Skeletal muscle satellite cell (primary cell): ENCODE measurements around the gene XRCC2.

Source experiments
- H3K27me3 ChIP-seq: 2 replicates; pipeline ENCODE4 v1.7.0; 2013; ENCODE audit warnings: low read length; ENCODE audit not compliant: control insufficient read depth, insufficient read depth
- H3K36me3 ChIP-seq: 2 replicates; pipeline ENCODE4 v1.7.0; 2013; ENCODE audit warnings: mild to moderate bottlenecking, control low read depth, low read length; ENCODE audit not compliant: insufficient read depth
- H3K4me1 ChIP-seq: 2 replicates; pipeline ENCODE4 v1.7.0; 2013; ENCODE audit warnings: low read length; ENCODE audit not compliant: control insufficient read depth, insufficient read depth
- H3K4me2 ChIP-seq: 2 replicates; pipeline ENCODE4 v1.7.0; 2013; ENCODE audit warnings: mild to moderate bottlenecking, low read length
- H3K4me3 ChIP-seq: 2 replicates; pipeline ENCODE4 v1.7.0; 2013; ENCODE audit warnings: low read length
- H3K9ac ChIP-seq: 2 replicates; pipeline ENCODE4 v1.7.0; 2013; ENCODE audit warnings: mild to moderate bottlenecking, low read depth, low read length, moderate library complexity
- H3K9me3 ChIP-seq: replicated peaks from 2 replicates; pipeline ENCODE4 v1.7.0; 2013; ENCODE audit warnings: mild to moderate bottlenecking, control low read depth, low read length

XRCC2 gene

GRCh38 chr7:152677808-152678670 lies 2.1 kb upstream of the XRCC2 start:
- Histone ChIP-seq H3K27me3 (no peaks in the 10 kb centered on the region), H3K4me2 (no peak overlapping the region), H3K4me1 (peaks cover 9% of the 10 kb centered on the region), H3K9ac (no peak overlapping the region), H3K9me3 (no peaks in the 10 kb centered on the region), H3K36me3 (no peaks in the 10 kb centered on the region), H3K4me3 (no peak overlapping the region)

DNA sequence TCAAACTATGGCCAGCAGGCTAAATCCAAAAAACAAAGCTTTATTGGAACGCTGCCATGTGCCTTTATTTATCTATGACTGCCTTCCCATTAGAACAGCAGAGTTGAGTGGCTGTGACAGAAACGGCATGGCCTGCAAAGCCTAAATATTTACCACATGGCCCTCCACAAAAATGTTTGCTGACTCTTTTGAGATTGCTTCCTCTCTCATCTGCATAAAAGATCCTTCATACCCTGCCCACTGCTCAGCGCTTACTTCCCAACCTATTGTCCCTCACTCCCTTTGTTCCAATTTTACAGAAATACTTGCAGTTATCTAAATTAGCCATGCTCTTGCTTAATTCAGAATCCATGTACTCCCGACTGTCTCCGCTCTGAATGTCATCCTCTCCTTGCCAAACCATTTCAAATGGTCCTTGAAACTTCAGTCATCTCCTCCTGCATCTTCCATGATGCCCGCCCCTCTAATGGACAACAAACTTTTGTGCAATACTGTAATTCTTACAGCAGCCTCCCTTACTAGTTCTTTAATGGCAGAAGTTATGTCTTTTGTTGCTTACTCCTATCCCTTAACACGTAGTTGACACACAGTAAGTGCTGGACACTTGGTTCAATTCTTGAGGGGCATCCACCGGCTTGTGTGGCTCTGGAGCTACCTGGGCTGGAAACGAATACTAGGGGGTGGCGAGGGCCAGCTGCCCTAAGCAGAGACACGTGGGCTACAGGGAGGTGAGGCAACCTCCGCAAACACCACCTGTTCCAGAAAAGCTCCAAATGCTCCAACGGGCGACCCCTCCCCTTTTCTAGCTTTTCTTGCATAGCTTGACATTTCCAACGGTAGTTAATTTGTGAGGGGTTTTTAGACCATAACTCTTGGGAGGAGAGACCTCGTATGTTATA lies 832 bp downstream of the XRCC2 start:
- Histone ChIP-seq H3K4me2 (peak overlapping the region; percentile 96), H3K36me3 (no peaks in the 10 kb centered on the region), H3K9ac (peak overlapping the region; percentile 97), H3K27me3 (no peaks in the 10 kb centered on the region), H3K9me3 (no peaks in the 10 kb centered on the region), H3K4me3 (peak overlapping the region; percentile 98), H3K4me1 (peaks cover 9% of the 10 kb centered on the region)

GRCh38 chr7:152673897-152674296 lies 2.0 kb downstream of the XRCC2 start:
- Histone ChIP-seq H3K9me3 (no peaks in the 10 kb centered on the region), H3K4me3 (no peak overlapping the region), H3K4me2 (no peak overlapping the region), H3K27me3 (no peaks in the 10 kb centered on the region), H3K4me1 (peaks cover 9% of the 10 kb centered on the region), H3K36me3 (no peaks in the 10 kb centered on the region), H3K9ac (no peak overlapping the region)

DNA sequence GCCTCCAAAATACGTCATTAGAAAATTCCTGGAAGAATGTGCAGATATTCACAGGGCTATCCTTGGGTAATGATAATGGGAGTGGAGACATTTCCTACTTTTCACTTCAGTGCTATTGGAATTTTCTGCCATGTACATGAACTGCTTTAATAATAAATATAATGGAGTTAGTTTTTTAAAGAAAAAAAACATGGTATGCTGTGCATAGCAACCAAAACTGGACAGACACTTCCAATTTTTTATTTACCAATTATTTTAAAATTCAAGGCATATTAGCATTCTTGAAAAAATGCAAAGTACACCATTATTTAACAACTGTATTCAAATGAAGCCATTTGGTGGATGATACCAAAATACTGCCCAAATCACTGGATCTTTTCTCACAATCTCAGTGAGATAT lies 3.3 kb downstream of the XRCC2 start:
- Histone ChIP-seq H3K9me3 (no peaks in the 10 kb centered on the region), H3K4me2 (no peak overlapping the region), H3K4me1 (peaks cover 9% of the 10 kb centered on the region), H3K4me3 (no peak overlapping the region), H3K9ac (no peak overlapping the region), H3K36me3 (no peaks in the 10 kb centered on the region), H3K27me3 (no peaks in the 10 kb centered on the region)

DNA sequence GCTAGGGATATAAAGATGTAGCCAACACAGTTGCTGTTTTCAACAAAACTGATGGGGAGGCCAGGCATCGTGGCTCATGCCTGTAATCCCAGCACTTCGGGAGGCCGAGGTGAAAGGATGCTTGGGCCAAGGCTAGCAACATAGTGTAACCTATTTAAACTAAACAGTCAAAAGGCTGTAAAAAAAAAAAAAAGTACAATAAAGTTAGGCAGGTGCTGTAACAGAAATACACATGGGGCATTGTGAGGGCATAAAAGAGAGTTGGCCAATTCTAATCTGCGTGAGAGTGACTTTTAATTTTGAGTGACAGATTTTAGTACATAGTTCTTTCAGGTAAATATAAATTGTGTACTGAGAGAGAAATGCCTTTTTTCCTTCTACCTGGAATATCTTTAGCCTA lies 6.2 kb downstream of the XRCC2 start:
- Histone ChIP-seq H3K9ac (no peak overlapping the region), H3K9me3 (no peaks in the 10 kb centered on the region), H3K4me2 (no peak overlapping the region), H3K27me3 (no peaks in the 10 kb centered on the region), H3K36me3 (no peaks in the 10 kb centered on the region), H3K4me1 (peaks cover 1% of the 10 kb centered on the region), H3K4me3 (no peak overlapping the region)

GRCh38 chr7:152668975-152669374 lies 7.0 kb downstream of the XRCC2 start:
- no peak overlapping the region for H3K9ac ChIP-seq
- no peaks in the 10 kb centered on the region for H3K9me3 ChIP-seq
- H3K36me3 ChIP-seq, result no peaks in the 10 kb centered on the region
- no peak overlapping the region for H3K4me2 ChIP-seq
- H3K4me1 ChIP-seq, result no peaks in the 10 kb centered on the region
- H3K4me3 ChIP-seq, result no peak overlapping the region
- no peaks in the 10 kb centered on the region for H3K27me3 ChIP-seq

- Histone ChIP-seq H3K4me3 (no peak overlapping the region), H3K36me3 (no peaks in the 10 kb centered on the region)
These were observed 8.0 kb downstream of the XRCC2 start for GRCh38 chr7:152667958-152668357.

DNA sequence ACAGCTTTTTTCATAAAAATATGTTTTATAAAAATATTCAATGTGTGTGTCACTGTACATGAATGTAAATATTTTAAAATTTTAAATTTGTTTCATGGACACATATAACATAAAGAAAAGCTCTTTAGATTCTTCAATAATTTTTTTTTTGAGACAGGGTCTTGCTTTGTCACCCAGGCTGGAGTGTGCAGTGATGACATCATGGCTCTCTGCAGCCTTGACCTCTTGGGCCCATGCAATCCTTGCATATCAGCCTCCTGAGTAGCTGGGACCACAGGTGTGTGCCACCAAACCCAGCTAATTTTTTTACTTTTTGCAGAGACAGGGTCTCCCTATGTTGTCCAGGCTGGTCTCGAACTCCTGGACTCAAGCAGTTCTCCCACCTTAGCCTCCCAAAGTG lies 9.9 kb downstream of the XRCC2 start:
- Histone ChIP-seq H3K9ac (no peak overlapping the region), H3K4me3 (no peak overlapping the region), H3K36me3 (no peaks in the 10 kb centered on the region), H3K27me3 (no peaks in the 10 kb centered on the region), H3K4me1 (no peaks in the 10 kb centered on the region), H3K9me3 (no peaks in the 10 kb centered on the region), H3K4me2 (no peak overlapping the region)

More at GRCh38 chr7:152667958-152668357, 8.0 kb downstream of the XRCC2 start:
- Histone ChIP-seq H3K9me3 (no peaks in the 10 kb centered on the region), H3K4me1 (no peaks in the 10 kb centered on the region), H3K4me2 (no peak overlapping the region), H3K9ac (no peak overlapping the region), H3K27me3 (no peaks in the 10 kb centered on the region)

DNA sequence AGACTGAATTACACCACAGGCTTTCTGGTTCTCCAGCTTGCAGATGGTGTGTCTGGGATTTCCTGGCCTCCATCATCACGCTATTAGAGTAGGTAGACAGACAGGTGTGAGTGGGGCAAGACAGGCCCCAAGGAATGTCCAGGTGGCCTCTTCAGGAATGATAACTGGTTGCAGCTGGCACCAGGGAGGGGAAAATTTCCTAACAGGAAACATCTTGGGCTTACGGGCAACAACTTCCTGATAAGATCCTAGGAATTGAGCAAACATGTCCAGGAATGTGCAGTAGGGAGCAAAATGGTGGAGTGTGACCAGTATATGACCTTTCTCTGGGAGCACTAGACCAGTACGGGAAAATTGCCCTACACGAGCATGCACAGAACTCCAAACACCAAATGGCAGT lies 11.3 kb downstream of the XRCC2 start:
- no peak overlapping the region for H3K4me2 ChIP-seq
- H3K4me3 ChIP-seq, result no peak overlapping the region
- H3K27me3 ChIP-seq, result no peaks in the 10 kb centered on the region
- H3K4me1 ChIP-seq, result no peaks in the 10 kb centered on the region
- H3K36me3 ChIP-seq, result no peaks in the 10 kb centered on the region
- H3K9ac ChIP-seq, result no peak overlapping the region
- no peaks in the 10 kb centered on the region for H3K9me3 ChIP-seq

- no peak overlapping the region for H3K4me3 ChIP-seq
- no peak overlapping the region for H3K9ac ChIP-seq
- no peaks in the 10 kb centered on the region for H3K4me1 ChIP-seq
- no peaks in the 10 kb centered on the region for H3K27me3 ChIP-seq
- no peaks in the 10 kb centered on the region for H3K36me3 ChIP-seq
- H3K4me2 ChIP-seq, result no peak overlapping the region
- H3K9me3 ChIP-seq, result no peaks in the 10 kb centered on the region
These were observed 12.0 kb downstream of the XRCC2 start for GRCh38 chr7:152663931-152664330.

GRCh38 chr7:152663148-152663740 lies 12.7 kb downstream of the XRCC2 start:
- Histone ChIP-seq H3K9ac (no peak overlapping the region), H3K9me3 (no peaks in the 10 kb centered on the region), H3K4me1 (no peaks in the 10 kb centered on the region), H3K27me3 (no peaks in the 10 kb centered on the region), H3K36me3 (no peaks in the 10 kb centered on the region), H3K4me2 (no peak overlapping the region), H3K4me3 (no peak overlapping the region)
